Measurements from ENCODE around the gene CPNE6. TPM values are rescaled to one million over a fixed set of nuclear protein-coding genes. Genes with fewer than 3 reads are reported as not detected.

CPNE6 gene
- total and polyA plus RNA-seq, 2 of the 13 experiments (the other 11 are each of a cell fraction or from before 2014, with no cell fraction given): not detected

- TF ChIP-seq ZNF44 (CRISPR knock-in tag; IDR thresholded peaks at IDR 0.05) (peak; percentile 63; the same call in 1 of the 2 replicates), ZFP36 (IDR thresholded peaks at IDR 0.05; ENCODE audit: borderline replicate concordance, low read depth, low read length, partially characterized antibody) (no peak), ZNF317 (CRISPR knock-in tag; IDR thresholded peaks at IDR 0.05) (peak; percentile 86), NFKB2 (CRISPR knock-in tag; IDR thresholded peaks at IDR 0.05; ENCODE audit: borderline replicate concordance) (peak; percentile 98), IRF9 (CRISPR knock-in tag; IDR thresholded peaks at IDR 0.05; ENCODE audit: borderline replicate concordance) (peak; percentile 94), ZNF101 (CRISPR knock-in tag; IDR thresholded peaks at IDR 0.05; ENCODE audit: borderline replicate concordance, low read depth) (no peak; the same call in 1 of the 2 replicates), PBX2 (CRISPR knock-in tag; IDR thresholded peaks at IDR 0.05) (no peak), ZNF207 (IDR thresholded peaks at IDR 0.05; ENCODE audit: borderline replicate concordance) (no peak), RNF219 (CRISPR knock-in tag; IDR thresholded peaks at IDR 0.05) (no peak), PHF5A (CRISPR knock-in tag; IDR thresholded peaks at IDR 0.05; ENCODE audit: low read depth, unreplicated experiment) (peak; percentile 93), CHD2 (IDR thresholded peaks at IDR 0.05; ENCODE audit: low read depth, low read length) (peak; percentile 34; the same call in 1 of the 2 replicates), ZNF674 (CRISPR knock-in tag; IDR thresholded peaks at IDR 0.05; ENCODE audit: low read depth) (peak; percentile 33; the same call in 1 of the 2 replicates), ZNF589 (CRISPR knock-in tag; conservative IDR thresholded peaks at IDR 0.05) (no peak), ZNF770 (CRISPR knock-in tag; IDR thresholded peaks at IDR 0.05) (no peak), ZNF772 (CRISPR knock-in tag; IDR thresholded peaks at IDR 0.05) (no peak; the same call in none of the 2 replicates), TBX3 (IDR thresholded peaks at IDR 0.05; ENCODE audit: borderline replicate concordance) (peak; percentile 41; the same call in 1 of the 2 replicates)
- TF ChIP-seq, protein P1, sequence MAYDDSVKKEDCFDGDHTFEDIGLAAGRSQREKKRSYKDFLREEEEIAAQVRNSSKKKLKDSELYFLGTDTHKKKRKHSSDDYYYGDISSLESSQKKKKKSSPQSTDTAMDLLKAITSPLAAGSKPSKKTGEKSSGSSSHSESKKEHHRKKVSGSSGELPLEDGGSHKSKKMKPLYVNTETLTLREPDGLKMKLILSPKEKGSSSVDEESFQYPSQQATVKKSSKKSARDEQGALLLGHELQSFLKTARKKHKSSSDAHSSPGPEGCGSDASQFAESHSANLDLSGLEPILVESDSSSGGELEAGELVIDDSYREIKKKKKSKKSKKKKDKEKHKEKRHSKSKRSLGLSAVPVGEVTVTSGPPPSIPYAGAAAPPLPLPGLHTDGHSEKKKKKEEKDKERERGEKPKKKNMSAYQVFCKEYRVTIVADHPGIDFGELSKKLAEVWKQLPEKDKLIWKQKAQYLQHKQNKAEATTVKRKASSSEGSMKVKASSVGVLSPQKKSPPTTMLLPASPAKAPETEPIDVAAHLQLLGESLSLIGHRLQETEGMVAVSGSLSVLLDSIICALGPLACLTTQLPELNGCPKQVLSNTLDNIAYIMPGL (CRISPR knock-in tag; IDR thresholded peaks at IDR 0.05; ENCODE audit: borderline replicate concordance in 1 of 2, low read depth in 1 of 2): peak; percentile 92 to 98; a peak in 3 of 4 replicates
These were observed 22.8 kb downstream of the CPNE6 start, which contains the start of gene PCK2 (continued) for GRCh38 chr14:24093901-24094840.

Data from HepG2 (cell line).